Measurements from ENCODE around the gene HOXA2.

Gene HOXA2

DNA sequence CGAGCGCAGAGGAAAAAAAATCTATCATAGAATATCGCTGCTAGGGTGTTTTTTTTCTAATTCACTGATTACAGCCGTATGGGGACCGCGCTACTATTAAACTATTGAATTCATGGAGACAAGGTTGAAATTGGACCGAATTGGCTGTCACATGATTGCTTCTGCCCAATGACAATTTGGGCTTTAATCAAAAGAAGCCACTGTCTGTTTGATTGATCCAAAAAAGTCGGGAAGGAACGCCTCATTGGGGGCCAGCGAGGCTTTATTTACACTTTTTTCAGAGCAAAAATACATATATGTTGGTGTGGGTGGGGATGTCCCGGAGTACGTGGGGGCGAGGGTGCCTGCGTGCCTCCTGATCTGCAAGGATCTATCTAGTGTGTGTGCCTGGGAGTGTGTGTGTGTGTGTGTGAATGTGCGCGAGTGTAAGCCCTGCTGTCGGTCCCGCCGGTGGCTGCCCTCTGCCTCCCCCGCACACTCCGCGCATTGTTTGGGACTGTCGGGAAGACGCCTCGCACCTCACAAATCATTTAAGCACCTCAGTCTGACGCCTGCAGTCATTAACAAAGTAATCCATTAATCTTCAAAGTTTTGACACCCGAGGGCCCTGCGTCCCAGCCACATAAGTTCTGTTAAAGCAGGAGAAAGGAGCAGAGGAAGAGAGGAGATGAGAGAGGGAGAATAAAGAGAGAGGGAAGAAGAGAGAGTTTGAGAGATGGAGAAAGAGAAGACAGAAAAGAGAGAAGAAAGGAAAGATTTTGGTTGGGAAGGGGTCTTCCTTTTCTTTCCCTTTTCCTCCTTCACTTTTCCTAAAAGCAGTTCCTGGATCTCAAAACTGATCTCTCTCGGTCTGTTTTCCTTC is at the start of gene HOXA2:
Gene HOXA2 (minus strand): TSS at position 103 of the 862 bp plus-strand sequence. CDS start 183 bp downstream, outside the sequence.
- DNase-seq = no peak

DNA sequence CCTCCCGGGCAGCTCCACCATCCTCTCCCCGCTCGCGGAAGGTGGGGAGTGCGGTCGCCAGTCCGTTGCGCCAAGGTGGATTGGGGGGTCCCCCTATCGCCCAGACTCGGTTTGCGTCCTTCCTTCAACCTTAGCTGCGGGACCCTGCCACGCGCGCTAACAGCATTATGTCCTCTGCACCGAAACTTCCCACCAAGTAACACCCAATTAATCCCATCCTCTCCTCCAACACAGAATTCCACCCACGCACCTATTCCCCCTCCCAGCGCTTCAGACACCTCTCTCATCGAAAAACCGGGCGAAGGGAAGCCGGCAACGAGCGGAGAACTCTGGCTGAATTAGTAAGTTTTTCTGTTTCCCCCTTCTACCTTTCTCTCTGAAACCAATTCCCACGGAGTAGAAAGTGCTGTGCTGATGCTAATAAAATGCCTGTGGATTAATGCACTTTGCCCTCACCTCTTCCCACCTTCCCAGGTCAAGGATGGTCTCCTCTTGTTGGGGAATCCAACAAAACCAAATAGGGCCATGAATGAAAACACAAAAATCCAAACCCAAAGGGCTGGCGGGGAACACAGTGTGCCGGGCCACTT is 49.0 kb upstream of the HOXA2 start:
- no peak for DNase-seq

DNA sequence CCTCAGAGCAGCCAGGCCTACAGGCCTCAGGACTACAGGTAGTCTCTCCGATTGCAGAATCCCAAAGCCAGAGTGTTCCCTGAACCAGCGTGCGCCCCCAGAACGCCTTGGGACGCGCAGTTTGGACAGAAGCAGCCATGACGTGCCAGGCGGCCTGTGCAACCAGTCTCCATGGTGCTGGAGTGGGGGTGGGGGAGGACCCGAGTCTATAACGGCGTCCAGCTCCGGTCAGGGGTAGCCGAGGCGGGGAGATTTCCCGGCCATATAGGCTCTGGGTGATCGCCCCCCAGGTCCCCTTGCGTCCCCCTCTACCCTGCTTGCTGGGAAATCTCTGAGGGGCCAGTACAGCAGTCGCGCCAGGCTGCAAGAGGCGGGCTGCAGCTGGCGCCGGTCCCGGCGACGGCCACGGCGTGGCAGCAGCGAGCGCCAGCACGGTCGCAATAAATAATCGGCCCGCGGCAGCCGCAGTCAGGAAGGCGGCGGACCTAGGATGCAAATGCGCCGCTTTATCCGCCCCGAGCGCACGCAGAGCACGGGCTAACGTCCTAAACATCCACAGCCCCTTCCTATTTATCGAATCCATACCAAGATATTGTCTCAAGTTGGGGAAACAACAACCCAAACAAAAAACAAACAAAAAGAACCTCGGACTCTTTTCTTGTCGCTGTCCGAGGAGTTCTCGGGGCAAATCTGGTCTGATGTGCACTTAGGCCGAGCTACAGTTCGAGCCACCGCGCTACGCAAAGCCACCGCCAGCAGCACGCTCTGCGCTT is 48.3 kb upstream of the HOXA2 start:
- DNase-seq = peak; percentile 62 to 68

DNA sequence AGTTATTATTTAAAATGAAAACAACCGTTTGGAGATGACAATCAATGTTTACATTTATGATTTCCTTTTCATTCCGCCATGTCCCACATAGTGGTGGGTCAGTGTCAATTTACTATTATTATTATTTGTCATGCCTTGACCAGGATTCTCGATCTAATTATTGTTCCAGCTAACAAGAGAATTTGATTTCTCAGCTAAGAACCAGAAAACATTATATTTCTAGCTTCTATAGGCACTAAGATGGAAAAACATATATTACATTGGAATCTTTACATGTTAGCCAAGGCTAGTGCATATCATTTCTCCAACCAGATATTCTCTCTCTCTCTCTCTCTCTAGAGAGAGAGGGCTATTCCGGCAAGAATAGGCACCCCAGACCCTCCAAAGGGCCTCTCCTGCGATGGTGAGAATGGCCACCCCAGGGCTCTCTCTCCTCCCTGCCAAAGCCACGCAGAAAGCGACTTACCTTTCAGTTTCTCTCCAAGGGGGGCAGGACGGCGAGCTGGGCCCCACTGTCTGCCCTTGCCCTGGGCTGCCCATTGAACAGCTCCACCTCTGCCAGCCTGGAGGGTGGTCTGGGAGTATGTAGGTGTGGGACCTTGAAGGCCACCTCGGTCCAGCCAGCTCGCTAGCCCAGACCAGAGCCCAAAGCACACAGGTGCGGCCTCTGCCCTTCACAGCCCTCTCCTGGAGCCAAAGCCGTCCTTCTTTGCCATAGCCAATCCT is 47.5 kb upstream of the HOXA2 start:
- no peak for DNase-seq

DNA sequence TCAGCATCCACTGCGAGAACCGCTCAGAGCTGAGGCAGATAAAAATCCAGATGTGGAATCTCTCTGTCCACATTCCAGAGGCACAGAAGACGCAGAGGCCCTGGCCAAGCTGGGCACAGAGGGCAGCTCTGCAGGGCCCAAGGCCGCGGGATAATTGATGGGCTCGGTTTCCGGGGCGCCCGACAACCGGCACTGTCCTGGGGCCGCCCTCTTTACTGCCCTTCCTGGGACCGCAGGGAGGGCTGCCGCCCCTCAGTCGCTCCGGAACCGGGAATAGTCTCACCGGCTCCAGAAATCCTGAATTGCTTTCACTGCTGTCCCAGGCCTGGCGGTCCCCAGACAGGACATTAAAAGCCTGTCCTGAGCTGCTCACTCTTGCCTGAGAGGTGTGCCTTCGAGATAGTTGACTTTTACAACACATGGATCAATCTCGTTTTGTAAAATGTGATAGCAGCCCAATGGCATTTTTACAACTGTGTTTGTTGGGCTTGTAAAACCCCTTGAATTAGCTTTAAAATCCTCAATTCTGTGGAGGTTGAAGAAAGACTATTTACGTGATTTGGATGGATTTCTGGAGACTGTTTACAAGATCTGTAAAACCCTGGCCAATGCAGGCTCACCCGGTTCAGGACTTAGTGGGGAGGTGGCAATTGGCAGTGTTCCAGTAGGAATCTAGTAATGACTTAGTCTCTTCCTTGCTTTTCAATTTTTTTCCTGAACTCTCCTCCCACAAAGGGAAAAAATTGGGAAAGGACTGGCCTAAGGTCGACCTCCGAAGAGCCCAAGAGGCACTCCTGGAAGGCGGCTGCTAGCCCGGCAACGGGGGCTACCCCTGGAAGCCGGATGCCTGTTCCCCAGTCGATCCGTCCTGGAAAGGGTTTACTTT is 46.5 kb upstream of the HOXA2 start:
- DNase-seq = no peak

DNA sequence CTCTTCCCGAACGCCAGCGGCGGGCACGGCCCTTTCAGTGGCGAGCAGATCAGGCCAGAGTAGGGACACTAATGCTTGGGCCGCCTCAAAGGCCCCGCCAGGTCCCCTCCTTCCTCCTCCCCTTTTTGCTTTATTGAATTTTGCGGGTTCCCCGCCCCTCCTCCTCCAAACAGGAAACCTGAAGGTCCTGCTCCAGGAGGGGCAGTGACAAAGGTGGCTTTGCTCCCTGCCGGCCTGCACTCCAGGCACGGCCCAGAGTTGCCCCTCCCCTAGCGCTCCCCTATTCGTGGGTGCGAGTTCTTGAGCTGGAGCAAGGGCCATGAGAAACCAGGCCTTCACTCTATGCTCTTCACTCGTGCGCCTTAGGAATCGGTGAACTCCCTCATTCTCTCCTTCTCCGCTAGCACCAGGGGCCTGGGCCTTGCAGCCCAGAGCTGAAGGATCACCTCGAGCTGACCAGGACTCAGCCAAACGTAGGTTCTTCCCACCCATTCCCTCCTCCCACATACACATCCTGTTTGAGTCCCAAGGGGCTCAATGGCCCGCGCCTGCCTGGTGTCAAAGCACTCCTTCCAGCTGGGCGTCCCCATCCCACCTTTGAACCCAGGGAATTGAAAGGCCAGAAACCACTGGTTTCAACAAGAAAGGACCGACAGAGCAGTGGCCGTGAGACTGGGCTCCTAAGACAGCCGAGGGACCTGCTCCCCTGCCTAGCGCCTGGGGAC is 45.7 kb upstream of the HOXA2 start:
- no peak for DNase-seq

DNA sequence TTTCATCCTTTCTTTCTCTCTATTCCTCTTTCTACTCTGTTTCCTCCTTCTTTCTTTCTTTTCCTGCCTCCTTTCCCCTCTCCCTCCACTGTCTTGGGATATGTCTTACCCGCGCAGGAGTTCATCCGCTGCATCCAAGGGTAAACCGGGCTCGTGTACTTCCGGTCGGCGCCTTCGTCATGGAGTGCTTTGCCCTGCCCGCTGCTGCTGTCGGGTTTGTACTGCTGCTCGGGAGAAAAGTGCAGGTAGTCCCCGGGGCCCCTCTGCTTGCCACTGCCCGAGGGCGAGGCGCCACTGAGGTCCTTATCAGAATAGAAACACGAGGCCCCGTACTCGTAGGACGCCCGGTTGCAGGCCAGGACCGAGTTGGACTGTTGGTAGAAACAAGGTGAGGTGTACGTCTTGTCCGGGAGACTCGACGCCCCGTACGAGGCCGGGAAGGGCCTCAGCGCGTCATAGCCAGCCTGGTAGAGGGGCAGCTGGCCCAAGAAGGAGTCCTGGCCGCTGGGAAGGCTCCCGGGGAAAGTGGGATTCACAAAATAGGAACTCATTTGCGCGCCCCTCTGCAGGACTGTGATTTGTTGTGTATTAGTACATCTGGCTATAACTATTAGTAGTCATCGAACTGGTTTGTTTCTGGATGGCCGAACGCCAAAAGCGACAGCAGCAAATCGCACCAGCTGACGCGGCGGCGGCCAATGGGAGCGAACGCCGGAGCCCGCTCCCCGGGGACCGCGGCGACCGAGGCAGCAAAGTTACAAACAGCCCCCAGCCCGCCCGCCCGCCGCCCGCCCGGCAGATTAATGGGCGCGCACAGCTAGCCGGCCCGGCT is 44.9 kb upstream of the HOXA2 start, which contains the start of gene HOXA6:
Gene HOXA6 (minus strand): TSS at position 576 of the 832 bp plus-strand sequence. CDS start 25 bp downstream, at position 551.
- DNase-seq = no peak

DNA sequence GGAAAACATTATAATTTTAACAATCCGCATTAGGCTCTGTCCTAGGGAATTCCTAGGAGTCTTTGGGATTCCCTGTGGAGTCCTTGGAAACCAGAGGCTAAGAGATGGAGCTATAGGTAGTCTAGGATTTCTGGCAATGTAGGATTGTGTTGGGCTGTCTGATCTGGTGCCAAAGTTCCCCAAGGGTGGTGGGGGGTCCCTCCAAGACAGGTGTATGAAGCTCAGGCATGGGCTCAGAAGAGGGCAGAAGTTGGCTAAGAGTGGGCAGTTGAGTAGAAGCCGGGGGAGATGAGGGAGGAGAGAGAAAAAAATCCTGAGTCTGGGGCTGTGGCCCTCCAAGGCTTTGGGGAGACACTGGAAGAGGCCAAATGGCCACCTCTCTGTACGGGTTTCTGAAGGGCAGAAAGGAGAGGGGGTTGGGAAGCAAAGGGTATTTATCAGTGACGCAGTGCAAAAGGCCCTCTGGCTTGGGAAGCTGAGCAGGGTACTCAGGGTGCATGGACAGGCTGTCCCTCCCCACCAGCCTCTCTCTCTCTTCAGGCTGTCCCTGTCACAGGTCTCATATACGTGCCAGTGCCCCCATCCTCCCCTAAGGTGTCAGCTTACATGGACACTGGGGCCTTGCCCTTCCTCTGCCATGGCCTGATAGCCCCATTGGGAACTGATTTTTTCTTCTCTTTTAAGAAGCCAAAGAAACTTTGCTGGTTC is 44.2 kb upstream of the HOXA2 start:
- DNase-seq = no peak

DNA sequence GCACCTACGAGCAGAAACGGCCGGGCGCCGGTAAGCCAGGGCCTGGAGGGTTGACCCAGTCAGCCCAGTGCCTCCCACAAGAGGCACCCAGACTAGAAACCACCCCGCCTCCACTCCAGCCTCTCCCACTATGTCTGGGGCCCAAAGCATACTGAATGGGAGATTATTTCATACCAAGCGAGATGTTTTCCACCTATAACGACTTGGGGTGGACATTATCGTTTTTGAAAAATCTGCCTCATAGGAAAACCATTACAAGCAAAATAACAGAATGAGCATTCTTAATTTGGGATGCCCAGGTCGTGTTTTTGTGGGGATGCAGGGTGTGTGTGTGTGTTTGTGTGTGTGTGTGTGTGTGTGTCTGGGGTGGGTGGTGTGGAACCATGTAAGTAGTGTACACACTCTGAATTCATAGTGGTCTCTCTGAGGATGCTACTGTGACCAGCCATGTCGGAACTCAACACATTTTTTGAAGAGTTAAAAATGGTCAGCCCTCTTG is 43.5 kb upstream of the HOXA2 start:
- no peak for DNase-seq

DNA sequence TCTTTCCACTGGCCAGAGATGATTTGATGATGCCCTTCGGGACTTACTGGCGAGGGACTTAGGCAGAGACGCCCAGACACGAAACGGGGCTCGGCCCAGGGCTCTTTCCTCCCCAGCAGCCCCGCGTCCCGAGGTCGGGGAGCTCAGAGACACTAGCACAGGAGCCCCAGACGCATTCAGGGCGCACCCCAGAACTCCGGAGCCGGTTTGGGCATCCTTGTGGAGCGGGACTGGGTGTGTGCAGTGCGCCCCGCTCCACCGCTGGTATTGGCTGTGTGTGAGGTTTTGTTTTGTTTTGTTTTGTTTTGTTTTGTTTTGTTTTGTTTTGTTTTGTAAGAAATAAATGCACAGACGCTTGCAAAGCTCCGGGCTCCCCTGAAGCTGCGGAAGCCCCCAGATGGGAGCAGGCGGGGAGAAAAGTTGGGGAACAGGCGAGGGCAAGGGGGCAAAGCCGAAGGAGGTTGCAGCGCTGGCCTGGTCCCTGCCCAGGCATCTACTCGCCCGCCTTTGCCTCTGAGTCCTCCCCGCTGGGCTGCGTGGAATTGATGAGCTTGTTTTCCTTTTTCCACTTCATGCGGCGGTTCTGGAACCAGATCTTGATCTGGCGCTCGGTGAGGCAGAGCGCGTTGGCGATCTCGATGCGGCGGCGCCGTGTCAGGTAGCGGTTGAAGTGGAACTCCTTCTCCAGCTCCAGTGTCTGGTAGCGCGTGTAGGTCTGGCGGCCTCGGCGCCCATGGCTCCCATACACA is 42.9 kb upstream of the HOXA2 start:
- no peak for DNase-seq

DNA sequence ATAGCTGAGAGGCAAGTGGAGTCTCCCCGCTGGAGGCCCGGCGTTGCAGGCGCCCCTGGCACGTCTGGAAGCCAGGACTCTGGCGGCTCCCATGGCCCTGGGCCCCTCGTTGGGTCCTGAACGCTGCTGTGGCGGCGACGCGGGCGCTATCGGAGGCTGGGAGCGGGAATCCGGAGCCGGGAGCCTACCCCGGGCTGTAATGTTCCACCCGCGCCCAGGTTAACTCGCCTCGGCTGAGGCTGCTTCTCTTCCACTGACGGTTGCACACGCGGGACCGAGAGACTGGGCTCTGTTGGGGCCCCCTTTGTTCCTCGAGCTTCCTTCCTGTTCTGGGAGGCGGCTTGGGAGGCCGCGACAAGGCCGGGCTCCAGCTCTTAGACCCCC is 42.3 kb upstream of the HOXA2 start:
- DNase-seq = no peak

DNA sequence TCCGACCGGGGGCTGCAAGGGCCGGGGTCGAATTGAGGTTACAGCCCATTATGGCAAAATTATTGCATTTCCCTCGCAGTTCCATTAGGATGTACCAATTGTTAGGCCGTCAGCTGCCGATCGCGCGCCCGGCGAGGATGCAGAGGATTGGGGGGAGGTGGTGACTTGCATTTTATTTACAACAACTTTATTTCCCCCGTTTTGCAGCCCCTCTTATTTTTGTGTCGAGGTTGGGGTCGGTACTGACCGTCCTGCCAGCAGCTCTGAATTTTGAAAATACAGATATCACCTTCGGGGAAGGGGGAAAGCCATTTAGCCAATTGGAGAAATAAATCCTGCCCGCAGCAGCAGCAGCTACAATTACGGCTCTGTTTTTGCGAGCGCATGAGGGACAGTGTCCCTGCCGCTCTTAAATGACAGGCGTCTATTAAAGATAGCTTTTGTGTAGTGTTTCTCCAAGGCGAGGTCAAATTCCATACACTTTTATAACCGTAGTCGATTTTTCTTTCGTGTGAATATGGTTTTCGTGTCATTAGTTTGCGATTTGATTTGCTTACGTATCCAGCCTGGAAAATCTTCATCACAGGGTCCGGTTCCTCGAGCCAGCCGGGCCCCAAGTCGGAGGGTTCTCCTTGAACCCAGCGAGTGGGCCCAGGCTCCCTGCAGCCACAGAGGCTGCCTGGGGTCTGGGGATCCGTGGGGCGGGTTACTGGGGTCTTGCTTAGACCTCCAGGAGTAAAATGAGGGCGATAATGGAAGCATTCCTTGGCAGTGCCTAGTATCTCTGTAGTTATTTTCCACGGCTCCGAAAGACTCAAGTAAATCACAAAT is 41.7 kb upstream of the HOXA2 start:
- no peak for DNase-seq

DNA sequence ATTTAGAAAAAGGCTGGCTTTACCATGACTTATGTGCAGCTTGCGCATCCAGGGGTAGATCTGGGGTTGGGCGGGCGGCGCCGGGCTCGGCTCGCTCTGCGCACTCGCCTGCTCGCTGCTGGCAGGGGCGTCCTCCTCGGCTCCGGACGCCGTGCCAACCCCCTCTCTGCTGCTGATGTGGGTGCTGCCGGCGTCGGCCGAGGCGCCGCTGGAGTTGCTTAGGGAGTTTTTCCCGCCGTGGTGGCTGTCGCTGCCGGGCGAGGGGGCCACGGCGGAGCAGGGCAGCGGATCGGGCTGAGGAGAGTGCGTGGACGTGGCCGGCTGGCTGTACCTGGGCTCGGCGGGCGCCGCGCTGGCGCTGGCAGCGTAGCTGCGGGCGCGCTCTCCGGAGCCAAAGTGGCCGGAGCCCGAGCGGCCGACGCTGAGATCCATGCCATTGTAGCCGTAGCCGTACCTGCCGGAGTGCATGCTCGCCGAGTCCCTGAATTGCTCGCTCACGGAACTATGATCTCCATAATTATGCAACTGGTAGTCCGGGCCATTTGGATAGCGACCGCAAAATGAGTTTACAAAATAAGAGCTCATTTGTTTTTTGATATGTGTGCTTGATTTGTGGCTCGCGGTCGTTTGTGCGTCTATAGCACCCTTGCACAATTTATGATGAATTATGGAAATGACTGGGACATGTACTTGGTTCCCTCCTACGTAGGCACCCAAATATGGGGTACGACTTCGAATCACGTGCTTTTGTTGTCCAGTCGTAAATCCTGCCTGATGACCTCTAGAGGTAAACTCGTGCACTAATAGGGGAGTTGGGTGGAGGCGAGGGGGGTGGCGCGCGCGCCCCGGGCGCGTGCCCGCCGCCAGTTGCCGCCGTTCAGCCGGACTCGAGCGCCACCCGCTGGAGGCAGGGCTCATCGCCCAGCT is 40.8 kb upstream of the HOXA2 start, which contains the start of gene HOXA5:
Gene HOXA5 (minus strand): TSS at position 659 of the 927 bp plus-strand sequence. CDS start 74 bp downstream, at position 585.
- DNase-seq = peak in 1 of 2 donors; percentile 63

DNA sequence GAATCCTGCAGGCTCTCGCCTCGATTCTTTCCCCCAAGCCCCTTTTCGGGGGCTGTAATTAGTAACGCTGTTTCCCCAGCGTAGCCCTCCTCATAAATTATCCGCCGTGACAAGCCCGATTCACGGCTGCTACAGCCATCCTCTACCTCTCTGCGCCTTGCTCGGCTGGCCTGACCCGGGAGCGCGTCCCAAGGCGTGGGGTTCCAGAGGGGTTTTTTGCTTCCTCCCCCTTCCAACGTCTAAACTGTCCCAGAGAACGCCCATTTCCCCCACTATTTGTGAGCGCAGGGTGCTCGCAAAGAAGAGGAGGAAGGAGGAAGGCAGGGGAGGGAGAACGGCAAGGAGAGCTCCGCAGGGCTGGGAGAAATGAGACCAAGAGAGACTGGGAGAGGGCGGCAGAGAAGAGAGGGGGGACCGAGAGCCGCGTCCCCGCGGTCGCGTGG is 40.1 kb upstream of the HOXA2 start:
- DNase-seq = no peak

DNA sequence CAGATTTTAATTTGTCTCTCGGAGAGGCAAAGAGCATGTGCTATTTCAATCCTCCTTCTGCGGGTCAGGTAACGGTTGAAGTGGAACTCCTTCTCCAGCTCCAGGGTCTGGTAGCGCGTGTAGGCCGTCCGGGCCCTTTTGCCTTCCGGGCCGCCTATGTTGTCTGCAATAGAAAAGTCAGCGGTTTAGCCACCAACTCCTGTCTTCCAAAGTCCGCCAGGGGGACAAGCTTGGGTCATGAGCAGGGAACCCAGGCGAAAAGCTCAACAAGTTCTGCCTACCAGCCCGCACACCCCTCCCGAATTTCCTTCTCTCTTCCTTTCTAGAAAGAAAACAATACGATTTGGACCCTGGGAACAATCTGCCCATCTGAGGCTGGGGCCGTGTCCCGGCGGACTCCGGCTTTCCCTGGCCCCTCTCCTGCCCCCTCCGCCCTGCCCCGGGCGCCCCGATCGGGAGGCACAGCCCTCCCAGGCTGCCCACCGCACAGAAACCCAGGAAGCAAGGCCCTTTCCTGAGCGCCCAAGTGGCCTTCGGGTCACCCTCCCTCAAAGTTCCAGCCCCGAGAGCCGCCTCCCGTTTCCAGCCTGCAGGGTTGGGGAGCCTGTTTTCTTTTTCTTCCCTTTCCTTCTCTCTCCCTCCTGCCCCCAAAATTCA is 39.6 kb upstream of the HOXA2 start:
- DNase-seq = no peak
